Effector CD8-positive, alpha-beta T cell (primary cell): ENCODE results near the gene NDUFB11.
A peak's percentile ranks its signal among the peaks of the same experiment; 100 is the strongest.

Source experiments
- DNase-seq: peaks from one replicate; lab custom pipeline; 2025; lab: John Stamatoyannopoulos, UW
- total RNA-seq, 4 experiments: gene quantifications; one replicate each; lab custom pipeline; 2026; lab: John Stamatoyannopoulos, UW

The NDUFB11 gene
- 40.0 to 50.5 (median 43.1) reads per million in 4 experiments for total RNA-seq

DNA sequence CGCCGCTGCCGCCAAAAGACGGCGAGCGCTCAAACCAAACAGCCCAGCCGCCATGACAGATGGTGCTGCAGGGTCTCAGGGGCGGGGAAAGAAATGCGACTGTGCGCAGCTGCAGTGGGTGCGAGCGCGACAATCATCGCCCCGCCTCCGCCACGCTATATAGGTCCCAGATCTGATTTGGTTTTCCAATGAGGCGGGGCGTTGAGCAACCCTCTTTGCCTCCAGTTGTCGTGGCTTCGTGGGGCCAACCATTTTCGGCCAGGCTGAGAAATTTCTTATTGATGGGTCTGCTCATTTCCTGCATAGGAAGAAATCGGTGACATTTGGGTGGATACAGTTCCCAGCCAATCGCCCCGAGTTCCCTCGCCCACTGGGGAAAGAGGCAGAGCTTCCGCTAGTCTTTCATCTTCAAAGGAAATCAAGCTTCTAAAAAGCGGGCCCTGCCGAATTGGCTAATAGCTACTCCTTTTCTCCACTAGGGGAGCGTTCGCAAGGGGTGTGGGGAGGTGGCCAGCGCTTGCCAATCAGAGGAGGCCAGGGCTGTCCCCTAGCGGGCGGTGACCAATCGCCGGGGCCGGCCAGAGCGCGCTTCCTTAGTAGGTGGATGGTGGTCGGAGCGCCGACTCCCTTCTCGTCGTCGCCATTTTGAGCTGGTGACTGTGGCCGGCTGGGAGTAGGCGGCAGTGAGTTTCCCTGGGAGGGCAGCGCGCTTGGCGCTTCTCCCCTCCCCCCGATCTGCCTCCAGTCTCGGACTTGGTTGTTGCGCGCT lies at the start of gene NDUFB11, which contains the start of gene RBM10:
TSS of gene NDUFB11 (minus strand) at position 77 of the 769 bp plus-strand sequence. CDS start at position 54, 23 bp downstream.
TSS of gene RBM10 (plus strand) at position 596 of the 769 bp plus-strand sequence. CDS start 2,261 bp downstream, outside the sequence.
- peak; percentile 82 for DNase-seq

GRCh38 chrX:47193475-47194193 lies 49.1 kb upstream of the NDUFB11 start, which contains the start of gene UBA1:
Gene UBA1 (plus strand): TSS chrX:47193829. CDS start chrX:47198803, 4,974 bp downstream.
- DNase-seq = peak; percentile 90

GRCh38 chrX:47191806-47192401 lies 47.4 kb upstream of the NDUFB11 start:
- no peak for DNase-seq

DNA sequence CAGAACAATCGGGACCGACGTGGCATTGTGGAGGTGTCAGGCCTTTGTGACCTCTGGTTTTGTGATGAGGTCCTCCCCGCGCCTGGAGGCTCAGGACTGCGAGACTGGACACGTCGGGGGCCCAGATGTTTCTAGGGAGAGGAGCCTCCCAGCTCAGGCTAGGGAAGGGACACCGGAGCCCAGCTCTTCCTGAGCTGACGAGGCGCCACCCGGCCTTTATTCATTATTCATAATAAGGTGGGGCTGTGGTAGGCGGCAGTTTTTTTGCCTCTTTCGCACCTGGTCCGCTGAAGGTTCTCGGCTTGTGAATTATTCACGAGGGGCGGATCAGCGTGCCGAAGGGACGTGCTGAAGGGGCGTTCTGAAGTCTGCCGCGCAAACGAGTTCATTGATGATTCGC lies 46.8 kb upstream of the NDUFB11 start:
- peak; percentile 13 for DNase-seq

DNA sequence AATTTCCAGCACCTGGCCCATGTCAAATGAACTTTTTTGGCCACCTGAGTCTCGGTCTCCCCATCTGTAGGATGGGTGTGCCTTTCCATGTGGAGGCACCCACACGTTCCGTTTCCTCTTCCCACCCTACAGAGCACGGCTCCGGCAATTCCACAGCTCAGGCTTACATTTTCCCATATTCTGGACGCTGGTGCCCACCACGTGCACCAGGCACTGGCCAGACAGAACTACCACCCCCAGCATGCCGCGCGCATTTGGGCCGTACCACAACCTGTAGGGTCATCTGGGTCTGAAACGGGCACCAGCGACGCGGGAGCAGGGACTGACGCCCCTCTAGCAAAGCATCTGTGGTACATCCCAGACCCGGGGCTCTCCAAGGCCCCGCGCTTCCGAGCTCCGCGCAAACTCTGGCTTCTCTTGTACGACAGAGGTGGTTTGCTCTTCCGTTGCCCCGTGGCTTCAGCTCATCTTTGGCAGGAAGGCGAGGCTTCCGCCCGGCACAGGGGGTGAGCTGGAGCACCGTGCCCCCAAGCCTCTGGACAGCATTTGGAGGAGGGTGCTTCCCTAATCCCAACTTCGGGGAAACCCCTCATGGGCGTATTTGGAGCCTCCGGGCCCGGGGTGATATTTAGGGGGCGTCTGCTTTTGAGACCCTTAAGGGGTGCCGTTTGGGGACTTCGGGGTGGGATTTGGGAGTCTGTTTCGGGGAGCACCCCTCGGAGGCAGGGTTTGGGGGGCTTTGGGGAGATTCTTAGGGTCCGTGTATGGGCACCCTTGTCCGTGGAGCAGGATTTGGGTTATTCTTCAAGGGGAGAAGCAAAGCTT lies 46.2 kb upstream of the NDUFB11 start:
- DNase-seq = peak; percentile 62

GRCh38 chrX:47189906-47190305 lies 45.4 kb upstream of the NDUFB11 start:
- no peak for DNase-seq

DNA sequence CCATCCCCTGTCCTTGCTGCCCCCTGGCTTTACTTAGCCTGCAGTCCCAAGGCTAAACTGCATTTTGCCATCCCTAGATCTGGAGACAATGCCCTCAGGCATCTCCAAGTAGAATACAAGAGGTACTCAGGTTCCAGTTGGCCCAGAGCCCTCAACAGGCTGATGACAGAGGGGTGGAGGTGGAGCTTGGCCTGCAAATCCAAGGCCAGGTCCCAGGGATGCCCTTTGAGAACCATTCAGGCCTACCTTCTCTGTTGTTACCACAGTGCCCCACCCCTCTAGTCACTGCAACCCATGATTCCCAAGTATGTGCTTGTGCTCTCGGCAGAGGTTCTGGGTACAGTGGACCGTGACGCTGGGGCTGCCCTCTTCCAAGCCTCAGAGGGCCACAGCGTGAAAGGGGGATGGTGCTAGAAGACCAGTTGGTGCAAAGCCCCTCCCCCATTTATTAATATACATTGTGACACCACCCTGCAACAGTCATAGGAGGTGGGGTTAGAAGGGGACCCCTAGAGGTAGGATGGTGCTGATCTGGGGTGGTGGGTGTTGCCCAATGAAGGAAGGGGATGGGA lies 42.7 kb upstream of the NDUFB11 start:
- no peak for DNase-seq

- DNase-seq = no peak
These were observed 41.7 kb upstream of the NDUFB11 start for GRCh38 chrX:47186096-47186740.

DNA sequence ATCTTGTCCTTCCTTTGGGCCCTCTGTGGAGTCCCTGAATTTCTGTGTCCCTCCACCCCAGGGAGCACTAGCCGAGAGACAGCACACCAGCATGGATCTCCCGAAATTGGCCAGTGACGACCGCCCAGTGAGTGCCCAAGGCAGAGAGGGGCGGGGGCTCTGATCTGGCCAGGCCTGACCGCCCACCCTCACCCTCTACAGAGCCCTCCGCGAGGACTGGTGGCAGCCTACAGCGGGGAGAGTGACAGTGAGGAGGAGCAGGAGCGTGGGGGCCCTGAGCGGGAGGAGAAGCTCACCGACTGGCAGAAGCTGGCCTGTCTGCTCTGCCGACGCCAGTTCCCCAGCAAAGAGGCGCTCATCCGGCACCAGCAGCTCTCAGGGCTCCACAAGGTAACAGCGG lies 40.7 kb upstream of the NDUFB11 start:
- no peak for DNase-seq

DNA sequence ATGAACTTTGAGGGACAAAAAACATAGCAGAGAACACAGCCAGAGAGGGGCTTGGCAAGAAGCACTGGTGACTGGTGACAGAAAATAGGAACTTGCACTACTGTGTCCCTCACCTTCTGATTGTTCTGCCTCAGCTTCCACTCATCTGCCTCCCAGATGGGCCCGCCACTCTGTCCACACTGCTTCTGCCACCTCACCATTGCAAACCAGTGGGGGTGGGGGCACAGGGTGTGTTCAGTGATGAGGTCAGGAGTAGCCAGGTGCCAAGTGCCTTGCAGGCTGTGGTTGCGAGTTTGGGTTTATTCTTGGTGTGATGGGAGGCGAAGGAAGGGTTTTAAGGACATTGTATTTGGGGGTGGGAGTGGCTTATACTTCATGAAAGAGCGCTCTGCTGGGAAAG lies 40.0 kb upstream of the NDUFB11 start:
- no peak for DNase-seq

- DNase-seq = no peak
These were observed 37.7 kb upstream of the NDUFB11 start for GRCh38 chrX:47182106-47182700.

DNA sequence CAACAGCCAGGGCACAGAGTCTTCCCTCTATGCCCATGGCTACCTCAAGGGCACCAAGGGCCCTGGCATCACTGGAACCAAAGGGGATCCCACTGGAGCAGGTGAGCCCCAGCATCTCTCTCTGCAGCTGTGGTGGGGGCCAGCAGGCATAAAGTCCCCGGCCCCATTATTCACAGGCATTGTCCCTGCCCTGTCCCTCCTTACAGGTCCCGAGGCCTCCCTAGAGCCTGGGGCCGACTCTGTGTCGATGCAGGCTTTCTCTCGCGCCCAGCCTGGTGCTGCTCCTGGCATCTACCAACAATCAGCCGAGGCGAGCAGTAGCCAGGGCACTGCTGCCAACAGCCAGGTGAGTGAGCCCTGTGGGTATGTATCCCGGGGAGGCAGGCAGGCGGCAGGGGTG lies 36.8 kb upstream of the NDUFB11 start:
- DNase-seq = no peak

DNA sequence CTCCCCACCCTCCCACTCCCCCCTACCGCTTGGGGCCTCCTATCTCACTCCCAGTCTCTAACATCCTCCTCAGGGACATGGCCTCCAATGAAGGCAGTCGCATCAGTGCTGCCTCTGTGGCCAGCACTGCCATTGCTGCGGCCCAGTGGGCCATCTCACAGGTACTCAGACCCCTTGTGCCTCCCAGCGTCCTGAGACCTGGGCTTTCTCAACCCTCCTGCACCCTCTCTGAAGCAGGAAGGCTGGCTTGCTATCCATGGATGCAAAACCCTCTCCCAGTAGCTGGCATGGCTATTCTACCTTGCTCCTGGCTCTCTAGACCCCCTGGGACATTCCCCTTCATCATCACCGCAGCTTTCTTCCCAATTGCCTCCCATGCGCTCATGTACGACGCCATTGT lies 35.8 kb upstream of the NDUFB11 start:
- no peak for DNase-seq

- no peak for DNase-seq
These were observed 35.4 kb upstream of the NDUFB11 start for GRCh38 chrX:47179928-47180255.

DNA sequence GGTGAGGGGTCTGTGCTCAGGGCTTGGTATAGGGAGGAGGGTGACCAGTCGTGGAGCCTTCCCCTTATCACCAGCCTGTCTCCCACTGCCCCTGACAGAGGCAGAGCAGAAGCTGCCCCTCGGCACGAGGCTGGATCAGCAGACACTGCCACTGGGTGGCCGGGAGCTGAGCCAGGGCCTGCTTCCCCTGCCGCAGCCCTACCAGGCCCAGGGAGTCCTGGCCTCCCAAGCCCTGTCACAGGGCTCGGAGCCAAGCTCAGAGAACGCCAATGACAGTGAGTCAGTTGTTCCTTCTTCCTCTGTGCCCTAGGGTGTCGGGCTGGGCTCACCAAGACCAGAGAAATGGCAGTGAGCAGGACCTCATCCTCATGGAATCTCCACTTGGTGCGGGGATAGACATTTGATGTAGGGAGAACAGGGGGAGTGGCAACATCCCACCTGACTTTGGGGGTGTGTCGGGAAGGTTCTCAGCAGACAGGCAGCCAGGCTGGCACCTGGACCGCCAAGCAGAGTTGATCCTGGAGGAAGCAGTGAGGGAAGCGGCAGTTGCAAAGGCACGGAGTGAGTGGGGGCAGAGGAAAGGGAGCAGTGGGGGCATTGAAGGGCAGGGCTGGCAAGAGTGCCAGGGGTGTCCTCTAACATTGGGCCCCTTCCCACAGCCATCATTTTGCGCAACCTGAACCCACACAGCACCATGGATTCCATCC lies 34.9 kb upstream of the NDUFB11 start:
- no peak for DNase-seq

DNA sequence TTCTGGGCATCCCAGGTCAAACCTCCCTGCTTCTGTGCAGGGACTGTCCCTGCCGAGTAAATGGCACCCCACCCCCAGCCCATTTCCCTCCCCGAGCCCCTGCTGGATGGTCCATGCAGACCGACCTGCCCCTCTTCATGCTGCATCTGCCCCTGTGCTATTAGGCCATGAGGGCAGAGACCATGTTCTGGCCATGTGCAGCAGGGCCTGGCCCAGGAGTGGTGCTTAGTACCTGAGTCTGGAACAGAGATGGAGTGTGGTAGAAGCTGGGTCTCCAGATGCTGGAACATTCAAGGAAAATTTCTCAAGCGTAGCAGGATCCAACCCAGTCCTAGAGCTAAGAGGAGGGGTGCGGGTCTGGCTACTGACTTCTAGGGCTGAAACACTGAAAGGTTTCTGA lies 33.8 kb upstream of the NDUFB11 start:
- no peak for DNase-seq

DNA sequence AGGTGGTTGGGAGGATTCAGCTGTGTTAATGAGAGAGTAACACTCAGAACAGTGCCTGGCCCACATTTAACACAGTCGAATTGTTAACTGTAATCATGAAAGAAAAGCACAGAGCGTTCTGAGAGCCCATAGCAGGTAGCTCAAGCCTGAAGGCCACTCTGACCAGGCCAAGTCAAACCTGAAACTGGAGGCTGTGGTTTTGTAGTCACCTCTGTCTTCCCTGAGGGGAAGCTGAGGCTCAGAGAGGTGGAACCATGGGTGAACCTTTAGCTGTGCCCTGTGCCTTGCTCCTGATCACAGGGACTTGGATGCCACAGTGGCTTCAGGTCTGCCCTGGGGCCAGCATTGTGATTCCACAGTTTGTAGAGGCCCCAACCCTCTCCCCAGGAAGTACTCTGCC lies 32.6 kb upstream of the NDUFB11 start:
- DNase-seq = no peak

GRCh38 chrX:47176101-47176740 lies 31.7 kb upstream of the NDUFB11 start:
- no peak for DNase-seq

GRCh38 chrX:47175588-47175980 lies 31.1 kb upstream of the NDUFB11 start:
- no peak for DNase-seq
